PFSK-1 (cell line): ENCODE results near the gene ZBTB16.

Source experiments
- FOXP2 ChIP-seq: optimal IDR thresholded peaks from 2 replicates; pipeline ENCODE3; 2011; ENCODE audit warnings: borderline replicate concordance, control low read depth, inconsistent platforms; ENCODE audit not compliant: insufficient read depth; ENCODE audit errors: extremely low read length, extremely low read depth
- POLR2AphosphoS5 ChIP-seq: IDR thresholded peaks from 2 replicates; pipeline ENCODE4 v1.6.1; 2012; ENCODE audit warnings: low read depth, mild to moderate bottlenecking, control low read depth, low read length, moderate library complexity
- REST ChIP-seq, 2 experiments: IDR thresholded peaks; 2 replicates each; pipeline versions ENCODE4 v1.6.1 to v1.8.0; 2011 to 2012; ENCODE audit warnings: low read depth in 2 of 2, low read length in 2 of 2, control low read depth in 1 of 2, inconsistent platforms in 1 of 2, mild to moderate bottlenecking in 1 of 2, moderate library complexity in 1 of 2; ENCODE audit not compliant: insufficient read depth in 1 of 2
- SIN3A ChIP-seq: IDR thresholded peaks from 2 replicates; pipeline ENCODE4 v1.6.1; 2012; ENCODE audit warnings: mild to moderate bottlenecking, low read length, moderate library complexity, borderline replicate concordance; ENCODE audit not compliant: insufficient read depth
- TAF1 ChIP-seq: IDR thresholded peaks from 2 replicates; pipeline ENCODE4 v1.6.1; 2012; ENCODE audit warnings: low read length, control low read depth, borderline replicate concordance; ENCODE audit not compliant: insufficient read depth

GRCh38 chr11:114159802-114160632, 100.5 kb downstream of the ZBTB16 start:
- peak; percentile 75 for TF ChIP-seq POLR2AphosphoS5
- peak; percentile 89; the same call in 1 of the 2 replicates for TF ChIP-seq SIN3A
- TF ChIP-seq REST (IDR thresholded peaks at IDR 0.05; ENCODE audit: insufficient read depth in 1 of 2, low read depth in 2 of 2, low read length in 2 of 2), result peak; percentile 23 to 79; a peak in 2 of 4 replicates
- TF ChIP-seq TAF1, result no peak
- TF ChIP-seq FOXP2, result peak; percentile 97
